ENCODE data around the gene PAPOLA. TPM values are rescaled to one million over a fixed set of nuclear protein-coding genes. Genes with fewer than 3 reads are reported as not detected.

The PAPOLA gene
- total and polyA plus RNA-seq, 7 experiments from 2014 or later, result 58.2 to 256 (median 170) TPM

GRCh38 chr14:96581902-96582301 is 79.7 kb downstream of the PAPOLA start:
- no peaks in the 10 kb centered on the region for H3K4me1 ChIP-seq (ENCODE audit: control insufficient read depth in 2 of 2, insufficient read depth in 2 of 2, low read length in 2 of 2)
- no peaks in the 10 kb centered on the region for H3K9me3 ChIP-seq (ENCODE audit: control insufficient read depth in 2 of 3, low read length in 3 of 3)
- DNase-seq (peak in 1 of 9 donors; percentile 13), ATAC-seq (no peak)
- Mint-ChIP-seq H3K4me3 (no peak overlapping the region), H3K4me1 (peaks cover 3 to 9% (median 3%) of the 10 kb centered on the region in 7 donors), H3K27ac (no peak overlapping the region), H3K9me3 (no peaks in the 10 kb centered on the region), H3K27me3 (peaks cover 3 to 24% (median 20%) of the 10 kb centered on the region in 5 donors), H3K36me3 (no peaks in the 10 kb centered on the region)
- H3K27me3 ChIP-seq (ENCODE audit: control insufficient read depth in 2 of 2, insufficient read depth in 2 of 2, low read length in 2 of 2), result peaks cover 0 to 6% of the 10 kb centered on the region in 2 donors
- intact Hi-C loops (cut with micrococcal nuclease), result loop anchor here in 1 of 2 donors (5.0 kb wide), 1 partner anchor 160 kb away; no protein-coding TSS in a partner anchor
- ChIA-PET CTCF (no interaction called here), POLR2A (no interaction called here)
- no peaks in the 10 kb centered on the region for H3K36me3 ChIP-seq (ENCODE audit: control insufficient read depth in 2 of 3, insufficient read depth in 3 of 3, low read length in 3 of 3)
- H3K27ac ChIP-seq (ENCODE audit: low read depth, low read length), result no peak overlapping the region
- no peak overlapping the region for H3K4me3 ChIP-seq (ENCODE audit: low read length)

DNA sequence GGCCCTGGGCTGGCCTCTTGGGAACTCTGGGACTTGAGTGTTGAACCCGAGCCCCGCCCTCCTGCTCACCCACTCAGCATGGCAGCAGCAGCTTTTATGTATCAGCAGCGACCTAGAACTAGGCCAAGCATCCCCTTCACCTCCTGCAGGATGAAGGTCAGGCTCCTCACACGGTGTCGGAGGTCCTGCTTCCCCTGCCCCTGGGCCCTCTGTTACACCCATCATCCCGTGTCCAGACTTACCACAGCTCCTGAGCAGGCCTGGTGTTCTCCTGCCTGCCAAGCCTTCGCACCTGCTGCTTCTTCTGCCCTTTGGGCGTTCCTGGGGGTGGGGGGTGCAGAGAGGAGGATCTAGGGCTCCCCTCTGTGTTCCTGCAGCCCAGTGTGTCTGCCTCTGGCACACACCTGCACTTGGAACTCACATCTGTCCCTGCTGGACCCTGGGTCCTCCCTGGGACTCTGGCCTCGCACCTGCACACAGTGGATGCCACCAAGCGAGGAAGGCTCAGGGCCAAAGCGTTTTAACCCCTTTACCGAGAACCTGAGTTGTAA is 80.3 kb downstream of the PAPOLA start:
- peaks cover 3 to 24% (median 20%) of the 10 kb centered on the region in 5 donors for H3K27me3 Mint-ChIP-seq
- DNase-seq (peak in 1 of 9 donors; percentile 4), ATAC-seq (no peak)
- Histone ChIP-seq H3K27ac (ENCODE audit: low read depth, low read length) (no peak overlapping the region), H3K27me3 (ENCODE audit: control insufficient read depth in 2 of 2, insufficient read depth in 2 of 2, low read length in 2 of 2) (peaks cover 0 to 6% of the 10 kb centered on the region in 2 donors), H3K4me1 (ENCODE audit: control insufficient read depth in 2 of 2, insufficient read depth in 2 of 2, low read length in 2 of 2) (no peaks in the 10 kb centered on the region), H3K4me3 (ENCODE audit: low read length) (no peak overlapping the region), H3K36me3 (ENCODE audit: control insufficient read depth in 2 of 3, insufficient read depth in 3 of 3, low read length in 3 of 3) (no peaks in the 10 kb centered on the region), H3K9me3 (ENCODE audit: control insufficient read depth in 2 of 3, low read length in 3 of 3) (no peaks in the 10 kb centered on the region)
- H3K4me1 Mint-ChIP-seq, result peaks cover 0 to 4% (median 0%) of the 10 kb centered on the region in 7 donors
- no peaks in the 10 kb centered on the region for H3K36me3 Mint-ChIP-seq
- no peak overlapping the region for H3K4me3 Mint-ChIP-seq
- no peak overlapping the region for H3K27ac Mint-ChIP-seq
- POLR2A ChIA-PET, result no interaction called here
- CTCF ChIA-PET, result no interaction called here
- intact Hi-C loops (cut with micrococcal nuclease), result loop anchor here in 1 of 2 donors (5.0 kb wide), 1 partner anchor 160 kb away; no protein-coding TSS in a partner anchor
- no peaks in the 10 kb centered on the region for H3K9me3 Mint-ChIP-seq

GRCh38 chr14:96582995-96583394 is 80.8 kb downstream of the PAPOLA start:
- peaks cover 0 to 6% of the 10 kb centered on the region in 2 donors for H3K27me3 ChIP-seq (ENCODE audit: control insufficient read depth in 2 of 2, insufficient read depth in 2 of 2, low read length in 2 of 2)
- H3K27ac ChIP-seq (ENCODE audit: low read depth, low read length), result no peak overlapping the region
- Mint-ChIP-seq H3K36me3 (no peaks in the 10 kb centered on the region), H3K9me3 (no peaks in the 10 kb centered on the region), H3K4me1 (peaks cover 0 to 4% (median 0%) of the 10 kb centered on the region in 7 donors), H3K4me3 (no peak overlapping the region), H3K27me3 (peaks cover 6 to 27% (median 22%) of the 10 kb centered on the region in 5 donors), H3K27ac (no peak overlapping the region)
- DNase-seq (peak in 1 of 9 donors; percentile 4), ATAC-seq (no peak)
- H3K4me3 ChIP-seq (ENCODE audit: low read length), result no peak overlapping the region
- H3K4me1 ChIP-seq (ENCODE audit: control insufficient read depth in 2 of 2, insufficient read depth in 2 of 2, low read length in 2 of 2), result no peaks in the 10 kb centered on the region
- H3K9me3 ChIP-seq (ENCODE audit: control insufficient read depth in 2 of 3, low read length in 3 of 3), result no peaks in the 10 kb centered on the region
- intact Hi-C loops (cut with micrococcal nuclease), result loop anchor here in 1 of 2 donors (5.0 kb wide), 1 partner anchor 159 kb away; no protein-coding TSS in a partner anchor
- ChIA-PET CTCF (no interaction called here), POLR2A (no interaction called here)
- no peaks in the 10 kb centered on the region for H3K36me3 ChIP-seq (ENCODE audit: control insufficient read depth in 2 of 3, insufficient read depth in 3 of 3, low read length in 3 of 3)

DNA sequence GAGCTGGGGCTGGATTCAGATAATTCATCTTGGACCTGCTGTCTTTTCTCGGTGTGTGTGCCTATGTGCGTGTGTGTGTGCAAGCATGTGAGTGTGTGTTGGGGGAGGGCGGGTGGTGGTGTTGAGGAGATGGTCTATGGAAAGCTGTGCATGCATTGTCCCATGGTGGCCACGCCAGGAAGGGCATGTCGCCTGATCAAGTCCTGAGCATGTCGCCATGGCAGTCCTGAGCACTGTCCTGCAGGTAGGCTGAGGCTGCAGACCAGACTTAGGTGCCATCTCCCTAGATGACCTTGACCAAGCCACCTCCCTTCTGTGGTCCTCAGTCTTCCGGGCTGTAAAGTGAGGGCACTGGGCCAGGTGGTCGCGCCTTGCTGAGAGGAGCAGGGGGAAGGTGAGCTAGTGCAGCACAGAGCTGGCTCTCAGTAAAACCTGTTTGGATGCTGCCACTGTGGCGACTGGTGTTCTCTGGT is 81.4 kb downstream of the PAPOLA start:
- Histone ChIP-seq H3K4me1 (ENCODE audit: control insufficient read depth in 2 of 2, insufficient read depth in 2 of 2, low read length in 2 of 2) (no peaks in the 10 kb centered on the region), H3K36me3 (ENCODE audit: control insufficient read depth in 2 of 3, insufficient read depth in 3 of 3, low read length in 3 of 3) (no peaks in the 10 kb centered on the region), H3K27me3 (ENCODE audit: control insufficient read depth in 2 of 2, insufficient read depth in 2 of 2, low read length in 2 of 2) (peaks cover 0 to 6% of the 10 kb centered on the region in 2 donors), H3K4me3 (ENCODE audit: low read length) (no peak overlapping the region), H3K27ac (ENCODE audit: low read depth, low read length) (no peak overlapping the region), H3K9me3 (ENCODE audit: control insufficient read depth in 2 of 3, low read length in 3 of 3) (no peaks in the 10 kb centered on the region)
- Mint-ChIP-seq H3K4me1 (peaks cover 0 to 4% (median 2%) of the 10 kb centered on the region in 7 donors), H3K4me3 (no peak overlapping the region), H3K27ac (no peak overlapping the region), H3K9me3 (no peaks in the 10 kb centered on the region), H3K36me3 (no peaks in the 10 kb centered on the region), H3K27me3 (peaks cover 8 to 30% (median 24%) of the 10 kb centered on the region in 5 donors)
- intact Hi-C loops (cut with micrococcal nuclease), result loop anchor here in 1 of 2 donors (5.0 kb wide), 1 partner anchor 159 kb away; no protein-coding TSS in a partner anchor
- POLR2A ChIA-PET, result no interaction called here
- ATAC-seq (no peak), DNase-seq (peak in 1 of 9 donors; percentile 16)
- CTCF ChIA-PET, result interaction anchor here (0.6 kb wide), 1 partner anchor 666 kb away, joined by 3 read pairs; no protein-coding TSS in a partner anchor

- no peaks in the 10 kb centered on the region for H3K36me3 Mint-ChIP-seq
- no peak overlapping the region for H3K4me3 ChIP-seq (ENCODE audit: low read length)
- no peak overlapping the region for H3K27ac ChIP-seq (ENCODE audit: low read depth, low read length)
- ATAC-seq (peak; percentile 54), DNase-seq (peak in 4 of 9 donors; percentile 6 to 24 (median 14))
- H3K27me3 Mint-ChIP-seq, result peaks cover 8 to 33% (median 27%) of the 10 kb centered on the region in 5 donors
- ChIA-PET POLR2A (no interaction called here), CTCF (no interaction called here)
- no peak overlapping the region for H3K4me3 Mint-ChIP-seq
- no peaks in the 10 kb centered on the region for H3K4me1 ChIP-seq (ENCODE audit: control insufficient read depth in 2 of 2, insufficient read depth in 2 of 2, low read length in 2 of 2)
- no peaks in the 10 kb centered on the region for H3K9me3 ChIP-seq (ENCODE audit: control insufficient read depth in 2 of 3, low read length in 3 of 3)
- H3K27ac Mint-ChIP-seq, result no peak overlapping the region
- H3K4me1 Mint-ChIP-seq, result peaks cover 0 to 6% (median 0%) of the 10 kb centered on the region in 7 donors
- no peaks in the 10 kb centered on the region for H3K36me3 ChIP-seq (ENCODE audit: control insufficient read depth in 2 of 3, insufficient read depth in 3 of 3, low read length in 3 of 3)
- H3K9me3 Mint-ChIP-seq, result no peaks in the 10 kb centered on the region
- intact Hi-C loops (cut with micrococcal nuclease), result loop anchor here in 1 of 2 donors (5.0 kb wide), 1 partner anchor 158 kb away; no protein-coding TSS in a partner anchor
- H3K27me3 ChIP-seq (ENCODE audit: control insufficient read depth in 2 of 2, insufficient read depth in 2 of 2, low read length in 2 of 2), result peaks cover 0 to 6% of the 10 kb centered on the region in 2 donors
Measured at GRCh38 chr14:96584199-96584906, 82.2 kb downstream of the PAPOLA start.

DNA sequence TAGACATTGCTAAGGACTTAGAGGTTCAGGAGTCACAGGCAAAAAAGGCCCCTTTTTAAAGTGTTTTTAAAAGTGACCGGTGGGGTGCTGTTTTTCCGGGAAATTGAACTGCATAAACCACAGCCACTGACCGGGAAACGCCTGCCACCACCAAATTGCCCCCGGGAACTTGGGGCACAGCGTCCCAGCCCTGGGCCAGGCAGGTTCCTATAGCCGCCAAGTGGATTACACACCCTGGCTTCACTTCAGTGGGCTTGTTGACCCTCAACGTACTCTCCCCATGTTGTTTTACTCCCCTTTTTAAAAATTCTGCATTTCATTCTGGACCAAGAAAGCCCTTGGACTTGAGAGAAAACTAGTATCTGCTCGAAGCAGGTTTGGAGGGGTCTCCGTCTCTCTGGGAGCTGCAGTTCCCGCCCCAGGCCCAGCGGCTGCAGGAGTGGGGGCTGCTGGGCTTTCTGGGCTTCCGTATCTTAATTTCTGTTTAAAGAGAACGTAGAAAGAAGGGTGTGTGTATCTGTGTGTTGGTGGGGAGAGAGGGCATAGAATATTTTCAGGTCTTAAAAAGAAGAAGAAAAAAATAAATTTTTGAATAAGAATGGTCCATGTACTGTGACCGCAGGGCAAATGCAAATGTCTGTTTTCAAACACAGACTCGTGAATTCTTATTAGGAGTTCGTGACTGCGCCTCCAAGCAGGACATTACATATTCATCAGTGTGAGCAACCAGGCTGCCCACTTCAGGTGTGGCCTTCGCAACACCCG is 82.9 kb downstream of the PAPOLA start:
- ChIA-PET CTCF (no interaction called here), POLR2A (no interaction called here)
- peaks cover 8 to 35% (median 27%) of the 10 kb centered on the region in 5 donors for H3K27me3 Mint-ChIP-seq
- H3K27me3 ChIP-seq (ENCODE audit: control insufficient read depth in 2 of 2, insufficient read depth in 2 of 2, low read length in 2 of 2), result peaks cover 0 to 6% of the 10 kb centered on the region in 2 donors
- peaks cover 0 to 6% (median 0%) of the 10 kb centered on the region in 7 donors for H3K4me1 Mint-ChIP-seq
- H3K4me1 ChIP-seq (ENCODE audit: control insufficient read depth in 2 of 2, insufficient read depth in 2 of 2, low read length in 2 of 2), result no peaks in the 10 kb centered on the region
- no peak overlapping the region for H3K4me3 ChIP-seq (ENCODE audit: low read length)
- H3K27ac ChIP-seq (ENCODE audit: low read depth, low read length), result no peak overlapping the region
- no peaks in the 10 kb centered on the region for H3K9me3 ChIP-seq (ENCODE audit: control insufficient read depth in 2 of 3, low read length in 3 of 3)
- no peaks in the 10 kb centered on the region for H3K36me3 ChIP-seq (ENCODE audit: control insufficient read depth in 2 of 3, insufficient read depth in 3 of 3, low read length in 3 of 3)
- H3K36me3 Mint-ChIP-seq, result no peaks in the 10 kb centered on the region
- H3K9me3 Mint-ChIP-seq, result no peaks in the 10 kb centered on the region
- H3K27ac Mint-ChIP-seq, result no peak overlapping the region
- ATAC-seq (no peak), DNase-seq (peak in 1 of 9 donors; percentile 12)
- H3K4me3 Mint-ChIP-seq, result no peak overlapping the region
- intact Hi-C loops (cut with micrococcal nuclease), result loop anchor here in 1 of 2 donors (5.0 kb wide), 1 partner anchor 157 kb away; no protein-coding TSS in a partner anchor

Measured in naive thymus-derived CD4-positive, alpha-beta T cell (primary cell).